ENCODE data around the gene TMEM53.

DNA sequence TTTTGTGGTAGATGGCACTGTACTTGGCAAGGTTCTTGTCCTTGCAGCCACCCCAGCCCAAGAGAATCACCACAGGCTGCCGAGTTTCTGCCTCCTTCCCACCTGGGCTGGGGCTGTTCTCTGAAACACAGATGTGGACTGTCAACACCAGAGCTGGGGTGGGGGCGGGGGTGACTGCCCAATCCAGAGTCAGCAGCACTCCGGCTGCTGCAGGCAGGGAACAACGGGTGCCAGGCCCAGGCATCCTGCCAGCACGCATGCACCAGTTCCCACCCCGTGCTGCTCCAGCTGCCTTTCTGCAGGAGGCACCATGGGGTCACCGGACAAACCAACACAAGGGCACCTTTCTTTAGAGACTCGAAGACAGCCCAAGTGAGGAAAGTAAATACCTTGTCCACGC is 14.1 kb downstream of the TMEM53 start:
- TF ChIP-seq, protein P1, sequence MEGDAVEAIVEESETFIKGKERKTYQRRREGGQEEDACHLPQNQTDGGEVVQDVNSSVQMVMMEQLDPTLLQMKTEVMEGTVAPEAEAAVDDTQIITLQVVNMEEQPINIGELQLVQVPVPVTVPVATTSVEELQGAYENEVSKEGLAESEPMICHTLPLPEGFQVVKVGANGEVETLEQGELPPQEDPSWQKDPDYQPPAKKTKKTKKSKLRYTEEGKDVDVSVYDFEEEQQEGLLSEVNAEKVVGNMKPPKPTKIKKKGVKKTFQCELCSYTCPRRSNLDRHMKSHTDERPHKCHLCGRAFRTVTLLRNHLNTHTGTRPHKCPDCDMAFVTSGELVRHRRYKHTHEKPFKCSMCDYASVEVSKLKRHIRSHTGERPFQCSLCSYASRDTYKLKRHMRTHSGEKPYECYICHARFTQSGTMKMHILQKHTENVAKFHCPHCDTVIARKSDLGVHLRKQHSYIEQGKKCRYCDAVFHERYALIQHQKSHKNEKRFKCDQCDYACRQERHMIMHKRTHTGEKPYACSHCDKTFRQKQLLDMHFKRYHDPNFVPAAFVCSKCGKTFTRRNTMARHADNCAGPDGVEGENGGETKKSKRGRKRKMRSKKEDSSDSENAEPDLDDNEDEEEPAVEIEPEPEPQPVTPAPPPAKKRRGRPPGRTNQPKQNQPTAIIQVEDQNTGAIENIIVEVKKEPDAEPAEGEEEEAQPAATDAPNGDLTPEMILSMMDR (IDR thresholded peaks at IDR 0.05; ENCODE audit: insufficient read depth, low read depth, low read length), result no peak
- no peak for TF ChIP-seq EZH2 (IDR thresholded peaks at IDR 0.05; ENCODE audit: insufficient read depth, low read length)

Measured in astrocyte (in vitro differentiated cells and primary cell).